GM20000 (cell line): Measurements from ENCODE around the gene GPR152.
"Not testable (repeated sequence)": the region's sequence is repeated elsewhere in the genome, so short reads cannot be mapped to it uniquely, and the experiment has no call there.

Source experiments
- DNase-seq: peaks from one replicate; pipeline ENCODE4 v3.0.0; 2012; ENCODE audit warnings: low spot score
- CTCF ChIP-seq: IDR thresholded peaks from 2 replicates; pipeline ENCODE4 v1.5.1; 2012; ENCODE audit warnings: mild to moderate bottlenecking, control low read depth; ENCODE audit errors: extremely low read depth, missing control alignments

Gene GPR152

GRCh38 chr11:67470337-67471002, 17.9 kb upstream of the GPR152 start:
- TF ChIP-seq CTCF = no peak
- DNase-seq = no peak

- TF ChIP-seq CTCF = no peak
- no peak for DNase-seq
Observed at GRCh38 chr11:67469508-67469811, 16.9 kb upstream of the GPR152 start.

- DNase-seq = peak; percentile 98
- TF ChIP-seq CTCF = peak; percentile 72
Observed at GRCh38 chr11:67468759-67469507, 16.4 kb upstream of the GPR152 start, which contains the start of gene TMEM134. Gene TMEM134 (minus strand): TSS chr11:67469251. CDS start chr11:67469192, 59 bp downstream.

GRCh38 chr11:67468456-67468758, 15.9 kb upstream of the GPR152 start:
- DNase-seq = no peak

GRCh38 chr11:67468056-67468455, 15.5 kb upstream of the GPR152 start:
- DNase-seq = no peak
- TF ChIP-seq CTCF = no peak

More at GRCh38 chr11:67468456-67468758, 15.9 kb upstream of the GPR152 start:
- TF ChIP-seq CTCF = no peak

GRCh38 chr11:67466962-67467771, 14.6 kb upstream of the GPR152 start:
- no peak for DNase-seq
- TF ChIP-seq CTCF = no peak

GRCh38 chr11:67466367-67466766, 13.8 kb upstream of the GPR152 start:
- no peak for DNase-seq
- TF ChIP-seq CTCF = no peak

- not testable (repeated sequence) for DNase-seq
Observed at GRCh38 chr11:67465530-67465929, 13.0 kb upstream of the GPR152 start.
